Measurements from ENCODE around the gene ZNF568. TPM values are rescaled to one million over a fixed set of nuclear protein-coding genes. Genes with fewer than 3 reads are reported as not detected.

ZNF568 gene
- total RNA-seq, 2 experiments from 2014 or later, result 5.3 to 6.3 TPM

DNA sequence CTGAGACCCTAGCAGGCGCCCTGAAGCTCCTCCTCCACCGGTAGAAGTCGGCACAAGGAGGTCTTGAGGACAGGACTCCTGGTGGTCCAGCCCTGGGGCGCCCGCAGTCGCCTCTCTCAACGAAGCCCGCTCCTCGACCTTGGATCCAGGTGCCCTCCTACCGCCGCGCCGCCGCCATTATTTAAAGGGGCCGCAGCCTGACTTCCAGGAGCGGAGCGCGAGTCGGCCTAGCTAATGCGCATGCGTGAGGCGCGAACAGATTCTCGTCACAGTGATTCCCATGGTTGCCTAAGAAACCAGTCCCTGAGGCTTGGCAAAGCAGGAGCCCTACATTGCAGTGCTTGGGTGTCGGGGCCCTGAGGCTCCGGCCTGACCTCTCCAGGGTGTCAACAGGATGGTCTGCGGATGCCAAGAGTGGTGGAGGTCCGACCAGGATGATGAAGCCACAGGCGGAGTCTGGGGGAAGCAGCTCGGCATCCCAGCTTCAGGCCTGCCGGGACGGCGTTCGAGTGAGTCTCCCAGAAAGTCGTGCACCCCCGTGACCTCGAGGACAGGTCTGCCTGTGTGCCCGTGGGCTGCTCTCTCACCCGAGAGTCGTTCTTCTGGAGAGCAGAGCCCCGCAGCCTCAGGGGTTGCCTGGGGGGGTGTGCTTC lies 96.1 kb downstream of the ZNF568 start:
- peaks cover 8% of the 10 kb centered on the region for H3K36me3 Mint-ChIP-seq (ENCODE audit: low read depth)
- peaks cover 48% of the 10 kb centered on the region for H3K9me3 Mint-ChIP-seq
- H3K4me3 Mint-ChIP-seq, result no peak overlapping the region
- H3K4me1 Mint-ChIP-seq (ENCODE audit: low read depth), result no peaks in the 10 kb centered on the region
- DNase-seq, result no peak
- intact Hi-C loops (cut with micrococcal nuclease), result no loop called here
- CTCF ChIA-PET, result no interaction called here
- H3K27me3 Mint-ChIP-seq (ENCODE audit: low read depth), result no peaks in the 10 kb centered on the region
- H3K27ac Mint-ChIP-seq, result no peak overlapping the region

GRCh38 chr19:37014456-37014855 lies 98.3 kb downstream of the ZNF568 start:
- Mint-ChIP-seq H3K4me3 (no peak overlapping the region), H3K36me3 (ENCODE audit: low read depth) (peaks cover 2% of the 10 kb centered on the region), H3K27me3 (ENCODE audit: low read depth) (no peaks in the 10 kb centered on the region), H3K4me1 (ENCODE audit: low read depth) (no peaks in the 10 kb centered on the region), H3K27ac (no peak overlapping the region), H3K9me3 (peaks cover 44% of the 10 kb centered on the region)
- no peak for DNase-seq
- intact Hi-C loops (cut with micrococcal nuclease), result no loop called here
- CTCF ChIA-PET, result no interaction called here

- H3K27me3 Mint-ChIP-seq (ENCODE audit: low read depth), result no peaks in the 10 kb centered on the region
- DNase-seq, result no peak
- H3K9me3 Mint-ChIP-seq, result peaks cover 28% of the 10 kb centered on the region
- H3K4me3 Mint-ChIP-seq, result no peak overlapping the region
- CTCF ChIA-PET, result no interaction called here
- no peak overlapping the region for H3K27ac Mint-ChIP-seq
- intact Hi-C loops (cut with micrococcal nuclease), result no loop called here
- peaks cover 3% of the 10 kb centered on the region for H3K36me3 Mint-ChIP-seq (ENCODE audit: low read depth)
- H3K4me1 Mint-ChIP-seq (ENCODE audit: low read depth), result no peaks in the 10 kb centered on the region
These were observed 129.0 kb downstream of the ZNF568 start for GRCh38 chr19:37045140-37045539.

Other genes with a start within 250 kb of the ZNF568 start
- 1 to 10 TPM; 4.5 to 4.7 TPM for gene ZNF461, start 249.5 kb upstream of the ZNF568 start, total RNA-seq
- gene ZNF567, start 228.7 kb upstream of the ZNF568 start, total RNA-seq, result 1 to 10 TPM; 6.0 to 6.8 TPM
- gene ZNF850, start 143.5 kb upstream of the ZNF568 start, total RNA-seq, result 10 to 100 TPM; 11.2 to 11.3 TPM
- 1 to 10 TPM; 4.9 to 5.2 TPM for gene ZNF790, start 77.9 kb upstream of the ZNF568 start, total RNA-seq
- gene ZNF345, start 65.5 kb upstream of the ZNF568 start, total RNA-seq, result 1 to 10 TPM; 3.0 to 3.6 TPM
- gene ZNF829, start within 50 bp of the ZNF568 start, total RNA-seq, result 1 to 10 TPM; 3.5 to 3.7 TPM
- 1 to 10 TPM; 6.4 to 7.3 TPM for gene ZNF420, start 162.1 kb downstream of the ZNF568 start, total RNA-seq

Data from activated naive CD4-positive, alpha-beta T cell treated with anti-CD3 and anti-CD28 coated beads for 36 hours (primary cell).